Measurements from ENCODE around the gene KRT79. TPM values are rescaled to one million over a fixed set of nuclear protein-coding genes. Genes with fewer than 3 reads are reported as not detected.

Gene KRT79
- total and polyA plus RNA-seq, 11 donors: 0.24 TPM; not detected in 10

DNA sequence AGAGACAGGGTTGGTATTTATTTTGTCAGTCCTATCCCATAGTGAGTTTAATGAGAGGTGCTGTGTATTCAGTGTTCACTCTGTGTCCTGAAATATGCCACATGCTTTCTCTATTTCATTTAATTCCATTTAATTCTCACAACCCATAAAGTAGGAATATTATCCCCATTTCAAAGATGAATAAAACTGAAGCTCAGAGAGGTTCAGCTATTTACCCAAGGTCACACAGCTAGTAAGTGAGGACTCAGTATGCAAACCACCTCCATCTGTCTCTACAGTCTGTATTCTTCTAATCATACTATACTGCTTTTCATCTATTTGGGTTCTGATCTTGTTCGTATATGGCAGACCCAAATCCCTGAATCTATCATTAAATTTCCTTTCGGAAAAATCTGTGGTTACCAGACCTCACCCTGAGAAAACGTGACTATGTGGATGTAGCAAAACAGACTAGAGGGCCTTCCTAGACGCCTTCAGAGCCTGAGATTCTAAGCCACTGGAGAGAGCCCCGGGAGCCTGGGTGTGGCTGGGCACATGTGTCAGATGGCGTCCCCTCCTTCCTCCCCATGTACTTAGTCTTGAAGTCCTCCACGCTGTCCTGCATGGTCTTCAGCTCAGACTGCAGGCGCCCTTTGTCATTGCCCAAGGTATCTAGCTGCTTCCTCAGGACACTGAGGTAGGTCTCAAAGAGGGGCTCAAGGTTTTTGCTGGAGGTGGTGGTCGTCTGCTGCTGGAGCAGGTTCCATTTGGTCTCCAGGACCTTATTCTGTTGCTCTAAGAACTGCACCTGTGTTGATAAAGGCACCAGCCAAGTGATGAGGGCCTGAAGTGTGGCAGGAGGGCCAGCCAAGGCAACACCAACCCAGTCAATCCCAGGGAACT lies 22.7 kb downstream of the KRT79 start:
- ATAC-seq: no peak
- no peak overlapping the region for H3K27ac ChIP-seq
- intact Hi-C loops (cut with DNase I): no loop called here
- no peak for DNase-seq
- no peaks in the 10 kb centered on the region for H3K4me1 ChIP-seq
- WGBS, 4 donors: 81 to 85% (median 82%) methylated on average over 9 of the region's 9 CpGs
- H3K36me3 ChIP-seq: no peaks in the 10 kb centered on the region
- H3K9me3 ChIP-seq: no peaks in the 10 kb centered on the region
- H3K4me3 ChIP-seq: no peak overlapping the region
- TF ChIP-seq, protein P1, sequence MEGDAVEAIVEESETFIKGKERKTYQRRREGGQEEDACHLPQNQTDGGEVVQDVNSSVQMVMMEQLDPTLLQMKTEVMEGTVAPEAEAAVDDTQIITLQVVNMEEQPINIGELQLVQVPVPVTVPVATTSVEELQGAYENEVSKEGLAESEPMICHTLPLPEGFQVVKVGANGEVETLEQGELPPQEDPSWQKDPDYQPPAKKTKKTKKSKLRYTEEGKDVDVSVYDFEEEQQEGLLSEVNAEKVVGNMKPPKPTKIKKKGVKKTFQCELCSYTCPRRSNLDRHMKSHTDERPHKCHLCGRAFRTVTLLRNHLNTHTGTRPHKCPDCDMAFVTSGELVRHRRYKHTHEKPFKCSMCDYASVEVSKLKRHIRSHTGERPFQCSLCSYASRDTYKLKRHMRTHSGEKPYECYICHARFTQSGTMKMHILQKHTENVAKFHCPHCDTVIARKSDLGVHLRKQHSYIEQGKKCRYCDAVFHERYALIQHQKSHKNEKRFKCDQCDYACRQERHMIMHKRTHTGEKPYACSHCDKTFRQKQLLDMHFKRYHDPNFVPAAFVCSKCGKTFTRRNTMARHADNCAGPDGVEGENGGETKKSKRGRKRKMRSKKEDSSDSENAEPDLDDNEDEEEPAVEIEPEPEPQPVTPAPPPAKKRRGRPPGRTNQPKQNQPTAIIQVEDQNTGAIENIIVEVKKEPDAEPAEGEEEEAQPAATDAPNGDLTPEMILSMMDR (IDR thresholded peaks at IDR 0.05): no peak
- no peak for TF ChIP-seq POLR2A (IDR thresholded peaks at IDR 0.05)
- peaks cover 0 to 16% (median 0%) of the 10 kb centered on the region in 9 donors for H3K27me3 ChIP-seq

DNA sequence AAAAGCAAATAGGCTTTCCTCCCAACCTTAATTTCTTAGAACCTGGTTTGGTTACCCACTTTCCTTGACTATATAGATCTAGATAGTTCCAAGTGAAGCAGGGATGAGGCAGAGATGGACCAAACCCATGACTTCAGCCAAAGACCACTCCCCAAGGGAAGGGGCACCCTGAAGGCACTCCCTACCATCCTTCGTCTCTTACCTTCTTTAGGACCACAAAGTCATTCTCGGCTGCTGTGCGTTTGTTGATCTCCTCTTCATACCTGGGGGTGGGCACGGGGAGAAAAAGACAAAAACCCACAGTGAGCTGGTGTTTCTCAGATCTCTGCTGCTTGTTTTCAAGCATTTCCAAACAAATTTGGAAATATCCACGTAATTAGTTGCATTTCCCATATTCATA lies 23.6 kb downstream of the KRT79 start:
- no peak for TF ChIP-seq POLR2A (IDR thresholded peaks at IDR 0.05)
- TF ChIP-seq, protein P1 (IDR thresholded peaks at IDR 0.05): no peak
- Histone ChIP-seq H3K27me3 (peaks cover 0 to 16% (median 0%) of the 10 kb centered on the region in 9 donors), H3K36me3 (no peaks in the 10 kb centered on the region), H3K27ac (no peak overlapping the region), H3K9me3 (no peaks in the 10 kb centered on the region), H3K4me3 (no peak overlapping the region), H3K4me1 (no peaks in the 10 kb centered on the region)
- WGBS, 4 donors: 68 to 87% (median 72%) methylated on average over 5 of the region's 5 CpGs
- DNase-seq (no peak), ATAC-seq (no peak)
- intact Hi-C loops (cut with DNase I): no loop called here

DNA sequence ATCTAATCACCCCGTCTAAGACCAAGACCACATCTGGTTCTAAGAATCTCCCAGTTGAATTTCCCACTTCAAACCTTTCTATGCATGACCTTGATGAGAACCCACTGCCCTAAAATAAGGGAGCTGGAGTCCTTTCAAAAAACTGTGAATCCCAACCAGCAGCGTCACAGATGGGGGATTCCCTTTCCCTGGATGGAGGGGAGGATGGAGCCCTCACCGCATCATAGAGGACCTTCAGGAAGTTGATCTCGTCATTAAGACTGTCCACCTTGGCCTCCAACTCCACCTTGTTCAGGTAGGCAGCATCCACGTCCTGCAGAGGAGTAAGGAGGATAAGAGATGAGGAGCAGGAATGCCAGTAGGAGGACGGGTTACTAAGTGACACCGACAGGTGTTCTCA lies 24.9 kb downstream of the KRT79 start:
- no peak for ATAC-seq
- Histone ChIP-seq H3K4me3 (no peak overlapping the region), H3K4me1 (no peaks in the 10 kb centered on the region), H3K9me3 (no peaks in the 10 kb centered on the region), H3K36me3 (no peaks in the 10 kb centered on the region), H3K27ac (no peak overlapping the region), H3K27me3 (peaks cover 0 to 16% (median 0%) of the 10 kb centered on the region in 9 donors)
- no peak for TF ChIP-seq POLR2A (IDR thresholded peaks at IDR 0.05)
- TF ChIP-seq, protein P1 (IDR thresholded peaks at IDR 0.05): no peak
- intact Hi-C loops (cut with DNase I): no loop called here
- 73 to 84% (median 77%) methylated on average over 7 of the region's 7 CpGs for WGBS, 4 donors
- DNase-seq: no peak

DNA sequence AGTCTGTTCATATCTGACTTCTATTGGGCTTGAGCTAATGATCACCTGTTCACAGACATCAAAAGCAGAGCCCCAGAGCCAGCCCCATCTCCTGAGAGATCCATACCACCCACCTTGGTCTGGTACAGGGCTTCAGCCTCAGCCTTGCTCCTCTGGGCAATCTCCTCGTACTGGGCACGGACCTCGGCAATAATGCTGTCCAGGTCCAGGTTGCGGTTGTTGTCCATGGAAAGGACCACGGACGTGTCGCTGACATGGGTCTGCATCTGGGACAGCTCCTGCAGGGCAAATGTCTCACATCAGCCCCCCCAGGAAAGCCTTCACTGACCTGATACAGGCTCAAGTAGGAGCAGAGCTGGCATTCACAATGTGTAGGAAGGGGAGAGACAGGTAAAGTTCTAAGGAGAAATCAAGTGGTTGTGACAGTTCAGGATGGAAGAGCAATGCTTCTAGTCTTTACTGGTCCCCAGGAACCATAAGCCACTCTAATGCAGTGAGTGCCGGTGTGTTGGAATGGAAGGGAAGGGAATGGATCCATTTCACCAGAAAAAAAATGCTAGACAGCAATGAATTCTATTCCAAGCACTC lies 25.4 kb downstream of the KRT79 start:
- intact Hi-C loops (cut with DNase I): no loop called here
- no peaks in the 10 kb centered on the region for H3K36me3 ChIP-seq
- ATAC-seq: no peak

More for the DNA sequence above, 25.4 kb downstream of the KRT79 start:
- no peak overlapping the region for H3K27ac ChIP-seq
- WGBS, 4 donors: 89 to 93% (median 91%) methylated on average over 8 of the region's 8 CpGs
- no peak for DNase-seq
- H3K4me3 ChIP-seq: no peak overlapping the region
- no peaks in the 10 kb centered on the region for H3K4me1 ChIP-seq
- no peaks in the 10 kb centered on the region for H3K9me3 ChIP-seq
- no peak for TF ChIP-seq POLR2A (IDR thresholded peaks at IDR 0.05)
- H3K27me3 ChIP-seq: peaks cover 0 to 16% (median 0%) of the 10 kb centered on the region in 9 donors

Data from heart left ventricle (tissue), 16 donors.